HG03457 (cell line): ENCODE results near the gene DMRTA1.
"Not testable (repeated sequence)": the region's sequence is repeated elsewhere in the genome, so short reads cannot be mapped to it uniquely, and the experiment has no call there.

Experiments used
- ATAC-seq: cut with Tn5 transposase; IDR thresholded peaks from one replicate; pipeline ENCODE4 v1.9.1; 2021; ENCODE audit warnings: moderate number of reproducible peaks; ENCODE audit not compliant: unreplicated experiment

DMRTA1 gene, protein sequence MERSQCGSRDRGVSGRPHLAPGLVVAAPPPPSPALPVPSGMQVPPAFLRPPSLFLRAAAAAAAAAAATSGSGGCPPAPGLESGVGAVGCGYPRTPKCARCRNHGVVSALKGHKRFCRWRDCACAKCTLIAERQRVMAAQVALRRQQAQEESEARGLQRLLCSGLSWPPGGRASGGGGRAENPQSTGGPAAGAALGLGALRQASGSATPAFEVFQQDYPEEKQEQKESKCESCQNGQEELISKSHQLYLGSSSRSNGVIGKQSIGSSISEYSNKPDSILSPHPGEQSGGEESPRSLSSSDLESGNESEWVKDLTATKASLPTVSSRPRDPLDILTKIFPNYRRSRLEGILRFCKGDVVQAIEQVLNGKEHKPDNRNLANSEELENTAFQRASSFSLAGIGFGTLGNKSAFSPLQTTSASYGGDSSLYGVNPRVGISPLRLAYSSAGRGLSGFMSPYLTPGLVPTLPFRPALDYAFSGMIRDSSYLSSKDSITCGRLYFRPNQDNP

GRCh38 chr9:22446589-22446949, at the start of gene DMRTA1:
DMRTA1 (plus strand) TSS chr9:22446824; CDS start chr9:22447066, 242 bp downstream.
- ATAC-seq = no peak

- no peak for ATAC-seq
These were observed 45.0 kb upstream of the DMRTA1 start for GRCh38 chr9:22401671-22402070.

GRCh38 chr9:22405869-22406659, 40.6 kb upstream of the DMRTA1 start:
- ATAC-seq = no peak

DNA sequence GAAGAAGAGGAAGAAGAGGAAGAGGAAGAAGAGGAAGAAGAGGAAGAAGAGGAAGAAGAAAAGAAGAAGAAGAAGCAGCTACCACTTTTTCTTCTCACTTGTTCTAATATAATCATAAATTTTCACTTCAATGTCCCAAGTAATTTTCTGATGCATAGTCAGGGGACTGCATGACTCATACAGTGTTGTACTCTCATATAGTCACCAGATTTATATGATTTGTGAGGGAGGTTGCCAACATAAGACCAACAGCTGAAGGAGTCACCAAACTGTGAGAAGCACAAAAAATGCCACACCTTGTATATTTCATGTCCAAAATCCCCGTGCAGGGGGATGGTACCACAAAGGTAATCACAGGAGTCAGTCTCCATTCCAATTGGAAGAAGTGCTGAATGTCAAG, 32.7 kb upstream of the DMRTA1 start:
- ATAC-seq = no peak

- no peak for ATAC-seq
These were observed 30.5 kb upstream of the DMRTA1 start for GRCh38 chr9:22415941-22416691.

GRCh38 chr9:22416692-22417060, 29.9 kb upstream of the DMRTA1 start:
- no peak for ATAC-seq

DNA sequence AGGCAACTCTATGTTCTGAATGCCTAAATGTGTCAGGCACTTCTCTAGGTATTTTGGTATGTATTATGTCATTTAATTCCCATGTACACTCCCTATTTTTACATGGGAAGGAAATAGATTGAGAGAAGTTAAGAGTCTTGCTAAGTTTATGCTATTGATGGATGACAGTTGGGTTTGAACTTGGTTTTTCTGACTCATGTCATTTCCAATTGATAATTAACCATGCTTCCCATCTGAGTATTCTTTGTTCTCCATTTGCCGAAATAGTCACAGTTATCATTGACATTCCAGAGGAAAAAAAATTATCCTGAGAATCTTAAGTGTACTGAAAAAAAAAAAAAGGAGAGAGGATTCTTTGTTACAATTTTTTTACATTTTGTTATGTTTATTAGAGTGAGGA, 23.1 kb upstream of the DMRTA1 start:
- ATAC-seq = no peak

- no peak for ATAC-seq
These were observed 22.0 kb upstream of the DMRTA1 start for GRCh38 chr9:22424616-22425015.

GRCh38 chr9:22425551-22425950, 21.1 kb upstream of the DMRTA1 start:
- no peak for ATAC-seq

GRCh38 chr9:22427226-22427880, 19.3 kb upstream of the DMRTA1 start:
- ATAC-seq = no peak

- no peak for ATAC-seq
These were observed 12.9 kb upstream of the DMRTA1 start for GRCh38 chr9:22433691-22434090.

DNA sequence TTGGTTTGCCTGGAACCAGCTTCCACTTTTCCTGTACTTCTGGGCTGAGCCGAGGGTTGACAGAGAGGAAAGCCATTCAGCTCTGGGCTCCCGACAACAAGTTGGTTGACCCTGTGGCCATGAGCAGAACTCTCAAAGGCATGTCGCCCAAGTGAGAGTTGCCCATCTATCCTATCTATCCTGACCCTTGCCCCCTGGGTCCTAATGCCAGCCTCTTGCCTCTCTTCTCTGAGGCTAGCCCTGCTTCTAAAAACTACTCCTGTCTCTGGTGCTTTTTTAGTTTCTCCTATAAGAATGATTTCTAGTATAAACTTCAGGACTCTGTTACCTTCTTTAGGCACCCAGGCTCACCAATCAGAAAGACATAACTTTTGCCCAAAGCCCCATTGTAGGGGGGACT, 11.4 kb upstream of the DMRTA1 start:
- ATAC-seq = not testable (repeated sequence)

GRCh38 chr9:22437461-22438067, 9.1 kb upstream of the DMRTA1 start:
- not testable (repeated sequence) for ATAC-seq

DNA sequence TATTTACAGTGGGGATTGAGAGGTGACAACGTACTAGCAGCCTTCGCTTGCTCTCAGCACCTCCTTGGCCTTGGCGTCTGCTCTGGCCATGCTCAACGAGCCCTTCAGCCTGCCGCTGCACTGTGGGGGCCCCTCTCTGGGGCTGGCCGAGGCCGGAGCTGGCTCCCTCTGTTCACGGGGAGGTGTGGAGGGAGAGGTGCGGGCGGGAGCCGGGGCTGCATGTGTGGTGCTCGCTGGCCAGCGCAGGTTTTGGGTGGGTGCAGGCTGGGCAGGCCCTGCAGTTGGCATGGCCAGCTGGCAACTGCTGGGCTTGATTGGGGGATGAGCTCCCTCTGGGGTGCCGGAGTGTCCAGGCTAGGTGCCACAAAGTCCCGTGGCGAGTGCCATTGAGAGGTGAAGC, 5.8 kb upstream of the DMRTA1 start:
- ATAC-seq = no peak

- no peak for ATAC-seq
These were observed 460 bp downstream of the DMRTA1 start for GRCh38 chr9:22446950-22447617.

GRCh38 chr9:22447618-22448305, 1.1 kb downstream of the DMRTA1 start:
- no peak for ATAC-seq

GRCh38 chr9:22449719-22450118, 3.1 kb downstream of the DMRTA1 start:
- no peak for ATAC-seq

- peak; percentile 88 for ATAC-seq
These were observed 5.9 kb downstream of the DMRTA1 start for GRCh38 chr9:22452415-22453010.

DNA sequence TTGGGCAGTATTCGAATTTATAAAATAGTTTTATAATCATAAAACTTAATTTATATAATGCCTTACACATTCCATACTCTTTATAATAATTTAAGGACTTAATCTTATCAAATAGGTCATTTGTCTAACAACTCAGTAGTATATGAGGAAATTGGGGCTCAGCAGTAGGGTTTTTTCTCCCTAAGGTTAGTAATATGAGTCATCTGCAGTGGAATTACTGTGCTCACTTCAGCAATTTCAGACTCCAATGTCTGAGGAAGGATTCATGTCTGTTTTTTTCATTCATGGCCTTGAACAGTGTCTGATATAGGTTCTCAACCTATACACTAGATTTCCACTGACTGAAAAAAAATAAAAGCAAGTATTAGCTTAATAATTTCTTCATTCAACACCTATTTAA, 7.4 kb downstream of the DMRTA1 start:
- ATAC-seq = no peak
